ENCODE measurements around the gene CELA2B. TPM values are rescaled to one million over a fixed set of nuclear protein-coding genes. Genes with fewer than 3 reads are reported as not detected.
"Not testable (repeated sequence)": the region's sequence is repeated elsewhere in the genome, so short reads cannot be mapped to it uniquely, and the experiment has no call there.

The CELA2B gene
- total RNA-seq, 1 donor from 2014 or later, result not detected

DNA sequence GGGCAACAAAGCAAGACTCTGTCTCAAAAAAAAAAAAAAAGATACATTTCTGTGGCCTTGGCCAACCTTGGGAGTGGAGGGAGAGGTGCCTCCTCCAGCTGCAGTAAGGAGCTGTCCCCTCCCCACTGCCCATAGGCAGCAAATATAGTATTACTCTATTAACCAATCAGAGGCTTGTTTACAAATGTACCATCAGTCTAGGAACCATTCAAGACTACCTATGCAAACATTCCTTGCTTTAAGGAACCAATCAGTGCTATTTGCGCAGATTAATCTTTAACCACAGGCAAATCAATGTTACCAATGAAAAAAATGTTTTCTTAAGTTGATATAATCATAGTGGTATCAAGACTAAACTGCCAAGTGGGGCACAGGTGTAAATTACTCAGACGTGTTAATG lies 18.3 kb upstream of the CELA2B start:
- DNase-seq, result no peak

DNA sequence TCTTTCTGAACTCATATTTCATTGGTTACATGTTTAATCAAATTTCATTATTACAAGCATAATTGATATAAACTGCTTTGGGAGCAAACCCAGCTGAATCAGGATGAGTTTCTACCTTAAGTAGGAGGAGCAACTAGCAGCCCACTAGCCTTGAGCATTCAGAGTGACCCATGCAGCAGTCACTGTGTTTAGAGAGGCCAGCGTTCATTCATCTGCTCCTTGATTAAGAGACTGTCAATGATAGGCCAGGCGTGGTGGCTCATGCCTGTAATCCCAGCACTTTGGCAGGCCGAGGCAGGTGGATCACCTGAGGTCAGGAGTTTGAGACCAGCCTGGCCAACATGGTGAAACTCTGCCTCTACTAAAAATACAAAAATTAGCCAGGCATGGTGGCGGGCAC lies 17.5 kb upstream of the CELA2B start:
- H3K4me1 ChIP-seq; ATAC-seq; H3K27ac ChIP-seq; H3K4me3 ChIP-seq; DNase-seq; intact Hi-C loops (cut with DNase I); H3K27me3 ChIP-seq (ENCODE audit: low read depth); H3K9me3 ChIP-seq; H3K36me3 ChIP-seq: not testable (repeated sequence)

More for the DNA sequence above, 18.3 kb upstream of the CELA2B start:
- Histone ChIP-seq H3K36me3 (no peaks in the 10 kb centered on the region), H3K27me3 (ENCODE audit: low read depth) (no peaks in the 10 kb centered on the region), H3K9me3 (no peaks in the 10 kb centered on the region), H3K4me1 (no peaks in the 10 kb centered on the region), H3K4me3 (no peak overlapping the region), H3K27ac (no peak overlapping the region)
- intact Hi-C loops (cut with DNase I), result no loop called here
- no peak for ATAC-seq
- TF ChIP-seq, protein P1, sequence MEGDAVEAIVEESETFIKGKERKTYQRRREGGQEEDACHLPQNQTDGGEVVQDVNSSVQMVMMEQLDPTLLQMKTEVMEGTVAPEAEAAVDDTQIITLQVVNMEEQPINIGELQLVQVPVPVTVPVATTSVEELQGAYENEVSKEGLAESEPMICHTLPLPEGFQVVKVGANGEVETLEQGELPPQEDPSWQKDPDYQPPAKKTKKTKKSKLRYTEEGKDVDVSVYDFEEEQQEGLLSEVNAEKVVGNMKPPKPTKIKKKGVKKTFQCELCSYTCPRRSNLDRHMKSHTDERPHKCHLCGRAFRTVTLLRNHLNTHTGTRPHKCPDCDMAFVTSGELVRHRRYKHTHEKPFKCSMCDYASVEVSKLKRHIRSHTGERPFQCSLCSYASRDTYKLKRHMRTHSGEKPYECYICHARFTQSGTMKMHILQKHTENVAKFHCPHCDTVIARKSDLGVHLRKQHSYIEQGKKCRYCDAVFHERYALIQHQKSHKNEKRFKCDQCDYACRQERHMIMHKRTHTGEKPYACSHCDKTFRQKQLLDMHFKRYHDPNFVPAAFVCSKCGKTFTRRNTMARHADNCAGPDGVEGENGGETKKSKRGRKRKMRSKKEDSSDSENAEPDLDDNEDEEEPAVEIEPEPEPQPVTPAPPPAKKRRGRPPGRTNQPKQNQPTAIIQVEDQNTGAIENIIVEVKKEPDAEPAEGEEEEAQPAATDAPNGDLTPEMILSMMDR (IDR thresholded peaks at IDR 0.05), result no peak

DNA sequence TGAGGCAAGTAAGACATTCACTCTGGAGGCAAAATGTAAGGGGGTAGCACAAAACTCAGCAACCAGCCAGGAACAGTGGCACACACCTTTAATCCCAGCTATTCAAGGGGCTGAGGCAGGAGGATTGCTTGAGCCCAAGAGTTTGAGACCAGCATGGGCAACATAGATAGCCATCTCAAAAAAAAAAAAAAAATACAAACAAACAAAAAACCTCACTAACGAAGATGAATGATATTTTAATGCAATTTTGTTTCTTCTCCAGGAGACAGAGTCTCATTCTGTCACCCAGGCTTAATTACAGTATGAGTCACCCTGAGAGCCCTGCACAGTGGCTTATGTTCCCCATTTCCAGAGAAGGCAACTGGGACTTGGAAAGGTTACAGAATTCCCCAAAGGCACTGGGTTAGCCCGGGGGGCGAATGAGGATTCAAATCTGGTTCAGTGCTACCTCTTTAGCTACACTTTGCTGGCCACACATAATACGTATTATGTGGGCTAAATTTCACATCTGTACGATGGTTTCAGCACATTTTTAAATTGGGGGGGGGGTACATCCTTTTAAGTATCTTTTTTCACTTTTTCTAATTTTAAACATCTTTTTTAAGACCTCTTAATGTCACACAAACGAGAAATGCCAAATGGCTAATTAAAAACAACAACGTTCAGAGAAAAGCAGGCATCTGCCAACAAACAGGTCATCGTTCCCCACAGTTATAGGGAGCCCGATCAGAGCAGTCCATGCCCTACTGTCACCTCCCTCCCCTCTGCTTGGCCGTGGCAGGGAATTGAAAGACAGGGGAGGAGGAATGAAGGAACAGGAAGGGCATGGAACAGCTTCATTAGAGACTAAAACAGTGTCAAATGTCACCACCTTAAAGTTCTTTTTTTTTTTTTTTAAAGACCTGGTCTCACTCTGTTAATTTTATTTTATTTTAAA lies 15.9 kb upstream of the CELA2B start:
- Histone ChIP-seq H3K27me3 (ENCODE audit: low read depth) (no peaks in the 10 kb centered on the region), H3K27ac (no peak overlapping the region), H3K4me3 (no peak overlapping the region), H3K9me3 (no peaks in the 10 kb centered on the region), H3K36me3 (no peaks in the 10 kb centered on the region), H3K4me1 (peaks cover 13% of the 10 kb centered on the region)
- intact Hi-C loops (cut with DNase I), result no loop called here
- ATAC-seq (peak in 1 of 2 donors; percentile 39), DNase-seq (no peak)
- TF ChIP-seq, protein P1 (IDR thresholded peaks at IDR 0.05), result no peak

DNA sequence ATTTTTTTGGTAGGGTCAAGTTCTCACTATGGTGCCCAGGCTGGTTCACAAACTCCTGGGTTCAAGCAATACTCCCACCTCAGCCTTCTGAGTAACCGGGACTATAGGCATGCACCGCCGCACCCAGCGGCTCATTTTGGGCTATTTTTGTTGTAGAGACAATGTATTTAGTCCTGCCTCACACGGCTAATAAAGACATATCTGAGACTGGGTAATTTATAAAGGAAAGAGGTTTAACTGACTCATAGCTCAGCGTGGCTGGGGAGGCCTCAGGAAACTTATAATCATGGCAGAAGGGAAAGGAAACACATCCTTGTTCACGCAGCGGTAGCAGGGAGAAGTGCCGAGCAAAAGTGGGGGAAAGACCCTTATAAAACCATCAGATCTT lies 15.2 kb upstream of the CELA2B start:
- Histone ChIP-seq H3K36me3 (no peaks in the 10 kb centered on the region), H3K9me3 (no peaks in the 10 kb centered on the region), H3K27ac (no peak overlapping the region), H3K4me3 (no peak overlapping the region), H3K27me3 (ENCODE audit: low read depth) (no peaks in the 10 kb centered on the region), H3K4me1 (peaks cover 13% of the 10 kb centered on the region)
- TF ChIP-seq, protein P1 (IDR thresholded peaks at IDR 0.05), result no peak
- ATAC-seq (no peak), DNase-seq (no peak)
- intact Hi-C loops (cut with DNase I), result no loop called here

DNA sequence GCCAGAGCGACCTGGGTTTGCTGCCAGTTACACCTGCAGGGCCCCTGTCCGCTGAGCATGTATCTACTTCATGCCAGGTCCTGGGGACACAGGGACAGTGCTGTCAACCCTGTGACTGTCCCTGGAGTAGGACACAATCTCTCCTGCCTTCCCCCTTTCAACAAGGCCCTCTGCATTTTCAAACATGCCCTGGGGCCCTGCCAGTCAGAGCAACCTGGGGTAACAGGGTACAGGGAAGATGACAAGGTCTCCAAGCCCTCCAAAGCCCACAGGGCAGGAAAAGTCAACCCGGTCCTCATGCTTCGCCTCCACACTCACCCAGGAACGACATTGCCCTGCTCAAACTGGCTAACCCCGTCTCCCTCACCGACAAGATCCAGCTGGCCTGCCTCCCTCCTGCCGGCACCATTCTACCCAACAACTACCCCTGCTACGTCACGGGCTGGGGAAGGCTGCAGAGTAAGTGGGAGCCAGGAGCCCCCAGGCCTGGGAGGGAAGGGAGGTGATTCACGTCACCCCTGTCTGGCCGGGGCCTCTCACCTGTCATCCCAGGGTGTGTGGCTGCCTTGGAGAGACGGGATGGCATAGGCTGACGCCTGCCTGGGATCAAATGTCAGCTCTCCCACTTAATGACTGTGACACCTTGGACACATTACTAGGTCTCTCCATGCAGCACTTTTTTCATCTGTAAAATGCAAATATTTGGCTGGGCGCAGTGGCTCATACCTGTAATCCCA lies 12.7 kb upstream of the CELA2B start:
- intact Hi-C loops (cut with DNase I); H3K36me3 ChIP-seq; ATAC-seq; H3K9me3 ChIP-seq; H3K4me3 ChIP-seq; H3K27me3 ChIP-seq (ENCODE audit: low read depth); H3K27ac ChIP-seq; DNase-seq: not testable (repeated sequence)
- peaks cover 13% of the 10 kb centered on the region for H3K4me1 ChIP-seq

DNA sequence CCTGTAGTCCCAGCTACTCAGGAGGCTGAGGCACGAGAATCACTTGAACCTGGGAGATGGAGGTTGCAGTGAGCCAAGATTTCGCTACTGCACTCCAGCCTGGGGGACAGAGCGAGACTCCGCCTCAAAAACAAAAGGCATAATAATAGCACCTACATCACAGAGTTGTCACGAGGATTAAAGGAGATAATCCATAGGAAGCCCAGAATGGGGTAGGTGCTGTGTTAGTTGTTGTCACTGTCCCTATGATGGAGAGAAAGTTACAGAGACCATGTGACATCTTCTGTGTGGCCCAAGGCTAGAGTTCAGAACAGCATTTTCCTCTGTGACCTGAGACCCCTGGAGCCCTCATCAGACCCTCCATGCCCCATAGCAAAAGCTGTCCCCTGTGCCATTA lies 12.0 kb upstream of the CELA2B start:
- H3K4me3 ChIP-seq; DNase-seq; ATAC-seq; H3K36me3 ChIP-seq; H3K27me3 ChIP-seq (ENCODE audit: low read depth); H3K27ac ChIP-seq; intact Hi-C loops (cut with DNase I); H3K9me3 ChIP-seq: not testable (repeated sequence)
- peaks cover 13% of the 10 kb centered on the region for H3K4me1 ChIP-seq

DNA sequence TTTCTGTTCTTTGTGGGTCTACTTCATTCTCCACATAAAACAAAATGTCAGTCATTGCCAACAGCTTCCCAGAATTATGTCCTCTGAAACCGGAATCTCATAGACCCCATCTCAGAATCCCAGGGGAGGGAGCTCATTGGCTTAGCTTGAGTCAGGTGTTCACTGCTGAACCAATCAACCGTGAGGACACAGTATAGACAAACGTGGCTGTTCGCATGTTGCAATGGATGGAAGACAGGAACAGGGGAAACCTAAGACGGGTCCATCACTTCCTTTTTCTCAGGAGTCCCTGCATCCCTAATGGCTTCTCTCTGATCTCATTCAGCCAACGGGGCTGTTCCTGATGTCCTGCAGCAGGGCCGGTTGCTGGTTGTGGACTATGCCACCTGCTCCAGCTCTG lies 10.2 kb upstream of the CELA2B start:
- no peaks in the 10 kb centered on the region for H3K9me3 ChIP-seq
- H3K36me3 ChIP-seq, result no peaks in the 10 kb centered on the region
- no peak overlapping the region for H3K27ac ChIP-seq
- intact Hi-C loops (cut with DNase I), result no loop called here
- ATAC-seq (peak; percentile 40 to 49), DNase-seq (no peak)
- H3K4me1 ChIP-seq, result peaks cover 13% of the 10 kb centered on the region
- H3K27me3 ChIP-seq (ENCODE audit: low read depth), result no peaks in the 10 kb centered on the region
- TF ChIP-seq, protein P1 (IDR thresholded peaks at IDR 0.05), result no peak
- no peak overlapping the region for H3K4me3 ChIP-seq

DNA sequence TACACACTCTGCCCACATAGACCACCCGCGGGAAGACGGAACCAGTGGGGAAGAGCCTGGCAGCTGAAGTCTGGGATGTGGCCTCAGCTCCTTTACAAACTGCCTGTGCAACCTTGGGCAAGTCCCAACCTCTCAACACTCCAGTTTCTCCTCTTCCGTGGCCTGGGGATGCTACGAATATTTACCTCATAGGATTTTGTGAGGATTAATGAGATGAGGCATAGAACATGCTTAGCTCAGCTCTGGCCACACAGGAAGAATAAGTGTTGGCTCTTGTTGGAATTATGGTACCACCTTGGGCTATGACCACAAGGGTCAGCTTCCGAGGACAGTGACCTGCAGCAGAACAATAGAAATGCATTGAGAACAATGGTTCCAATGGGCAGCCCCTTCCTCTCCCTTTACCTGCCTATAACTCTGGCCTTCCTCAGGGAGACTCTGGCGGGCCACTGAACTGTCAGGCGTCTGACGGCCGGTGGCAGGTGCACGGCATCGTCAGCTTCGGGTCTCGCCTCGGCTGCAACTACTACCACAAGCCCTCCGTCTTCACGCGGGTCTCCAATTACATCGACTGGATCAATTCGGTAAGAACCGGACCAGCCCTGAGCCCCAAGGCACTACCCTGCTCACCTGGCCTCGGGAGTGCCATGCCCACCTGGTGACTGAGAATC lies 8.8 kb upstream of the CELA2B start:
- H3K36me3 ChIP-seq; H3K9me3 ChIP-seq; DNase-seq; ATAC-seq; intact Hi-C loops (cut with DNase I); H3K4me3 ChIP-seq; H3K27ac ChIP-seq; H3K27me3 ChIP-seq (ENCODE audit: low read depth): not testable (repeated sequence)
- peaks cover 13% of the 10 kb centered on the region for H3K4me1 ChIP-seq

All from lower lobe of right lung (tissue), 2 donors.